ENCODE measurements around the gene DENND1A. TPM values are rescaled to one million over a fixed set of nuclear protein-coding genes. Genes with fewer than 3 reads are reported as not detected.

Gene DENND1A
- polyA plus RNA-seq, 2 of the 4 experiments (the other 2 are of a cell fraction): 15.1 to 21.9 TPM

- ATAC-seq (no peak), DNase-seq (ENCODE audit: low read depth in 1 of 2, low spot score in 1 of 2) (no peak), FAIRE-seq (no peak)
- no peaks in the 10 kb centered on the region for H3K9me3 ChIP-seq
- ChIA-PET POLR2A (no interaction called here), CTCF (no interaction called here)
- H3K4me2 ChIP-seq: no peak overlapping the region
- H3K4me3 ChIP-seq: no peak overlapping the region
- no peaks in the 10 kb centered on the region for H3K4me1 ChIP-seq
- TF ChIP-seq POLR2A (IDR thresholded peaks at IDR 0.05; ENCODE audit: low read length) (no peak), KDM1A (IDR thresholded peaks at IDR 0.05; ENCODE audit: low read depth) (no peak), NR3C1 (IDR thresholded peaks at IDR 0.05) (no peak), ZNF302 (CRISPR knock-in tag; IDR thresholded peaks at IDR 0.05) (no peak)
- 91% methylated on average over 13 of the region's 13 CpGs for WGBS (ENCODE audit: missing lambda C conversion rate)
- no peak overlapping the region for H3K27ac ChIP-seq
Measured at GRCh38 chr9:123421186-123421585, 508.7 kb downstream of the DENND1A start.

DNA sequence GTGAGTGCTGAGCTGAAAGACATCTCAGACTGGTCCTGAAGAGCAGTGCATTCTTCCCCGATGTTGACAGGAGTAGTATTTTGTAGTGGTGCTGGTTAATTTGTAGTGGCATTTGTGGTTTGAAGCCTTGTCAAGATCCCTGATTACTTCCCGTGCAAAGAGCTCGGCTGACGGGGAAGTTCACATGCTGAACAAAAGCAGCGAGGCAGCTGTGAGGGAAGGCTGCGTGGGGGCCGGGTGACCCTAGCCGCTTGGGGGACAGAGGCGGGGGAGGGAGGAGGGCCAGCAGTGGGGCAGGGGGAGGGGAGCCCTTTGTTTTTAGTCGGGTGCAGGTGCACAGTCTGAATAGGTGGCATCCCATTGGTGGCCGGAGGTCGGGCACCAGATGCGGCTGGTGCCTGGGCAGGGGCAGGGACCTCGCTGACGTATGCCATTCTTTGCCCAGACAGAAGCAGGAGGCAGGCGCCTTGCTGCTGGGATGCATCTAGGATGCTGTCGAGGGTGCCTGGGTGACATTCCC lies 509.3 kb downstream of the DENND1A start:
- TF ChIP-seq SMC3 (IDR thresholded peaks at IDR 0.05) (no peak), FOSL2 (IDR thresholded peaks at IDR 0.05) (no peak), FOSL2 (CRISPR knock-in tag; IDR thresholded peaks at IDR 0.05) (no peak), BCL3 (IDR thresholded peaks at IDR 0.05) (no peak), RARB (CRISPR knock-in tag; IDR thresholded peaks at IDR 0.05) (no peak), HOXA7 (CRISPR knock-in tag; IDR thresholded peaks at IDR 0.05) (no peak), SREBF2 (IDR thresholded peaks at IDR 0.05) (no peak)
- TF ChIP-seq, protein P1, sequence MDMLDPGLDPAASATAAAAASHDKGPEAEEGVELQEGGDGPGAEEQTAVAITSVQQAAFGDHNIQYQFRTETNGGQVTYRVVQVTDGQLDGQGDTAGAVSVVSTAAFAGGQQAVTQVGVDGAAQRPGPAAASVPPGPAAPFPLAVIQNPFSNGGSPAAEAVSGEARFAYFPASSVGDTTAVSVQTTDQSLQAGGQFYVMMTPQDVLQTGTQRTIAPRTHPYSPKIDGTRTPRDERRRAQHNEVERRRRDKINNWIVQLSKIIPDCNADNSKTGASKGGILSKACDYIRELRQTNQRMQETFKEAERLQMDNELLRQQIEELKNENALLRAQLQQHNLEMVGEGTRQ (IDR thresholded peaks at IDR 0.05): no peak
- H3K4me1 ChIP-seq: no peaks in the 10 kb centered on the region
- H3K27ac ChIP-seq: no peak overlapping the region
- 89% methylated on average over 16 of the region's 17 CpGs for WGBS (ENCODE audit: missing lambda C conversion rate)
- FAIRE-seq (no peak), ATAC-seq (no peak), DNase-seq (ENCODE audit: low read depth in 1 of 2, low spot score in 1 of 2) (no peak)
- CTCF ChIA-PET: no interaction called here
- no peak overlapping the region for H3K4me2 ChIP-seq
- POLR2A ChIA-PET: no interaction called here
- H3K4me3 ChIP-seq: no peak overlapping the region
- H3K9me3 ChIP-seq: no peaks in the 10 kb centered on the region

DNA sequence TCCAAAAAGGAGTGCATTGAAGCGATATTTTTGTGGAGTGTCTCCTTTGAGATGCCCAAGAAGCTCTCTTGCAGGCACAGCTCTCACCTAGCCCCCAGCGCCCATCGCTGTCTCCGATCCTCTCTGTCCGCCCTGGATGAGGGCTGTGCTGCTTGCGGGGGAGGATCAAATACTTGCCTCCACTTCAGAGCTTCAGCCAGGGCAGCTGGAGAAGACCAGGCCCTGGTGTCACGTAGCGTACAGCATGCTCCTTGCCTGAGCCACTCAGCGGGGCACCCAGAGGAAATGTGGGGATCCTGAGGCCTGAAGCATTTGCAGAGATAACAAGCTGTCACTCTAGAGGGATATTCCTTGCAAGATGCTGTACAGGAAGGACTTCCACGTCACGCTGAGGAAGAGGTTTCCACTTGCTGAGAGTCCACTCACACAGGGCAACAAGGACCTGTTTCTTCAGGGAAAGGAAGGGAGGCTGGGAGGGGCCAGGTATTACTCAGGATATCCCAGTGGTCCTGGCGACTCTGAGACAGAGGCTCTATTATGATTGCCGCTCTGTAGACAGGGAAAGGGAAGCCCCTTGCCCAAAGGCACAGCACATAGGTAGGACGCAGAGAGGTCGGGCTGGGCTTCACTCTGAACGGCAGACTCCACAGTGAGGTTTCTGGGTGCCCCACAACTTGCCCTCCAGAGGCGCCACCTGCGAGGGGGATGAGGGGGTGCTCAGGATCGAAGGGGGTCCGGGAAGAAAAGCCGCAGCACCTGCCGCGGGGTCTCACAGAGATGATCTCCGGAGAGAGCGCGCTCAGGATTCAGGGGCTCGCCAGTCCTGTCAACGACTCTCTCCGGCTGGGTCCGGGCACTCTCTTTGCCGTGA lies 510.0 kb downstream of the DENND1A start:
- ChIA-PET CTCF (no interaction called here), POLR2A (no interaction called here)
- no peak for DNase-seq (ENCODE audit: low read depth in 1 of 2, low spot score in 1 of 2)
- 90% methylated on average over 31 of the region's 31 CpGs for WGBS (ENCODE audit: missing lambda C conversion rate)
- no peaks in the 10 kb centered on the region for H3K4me1 ChIP-seq
- no peaks in the 10 kb centered on the region for H3K9me3 ChIP-seq
- no peak for ATAC-seq
- no peak for FAIRE-seq
- no peak overlapping the region for H3K4me2 ChIP-seq
- TF ChIP-seq POLR2A (IDR thresholded peaks at IDR 0.05; ENCODE audit: low read length) (no peak), HOXA7 (CRISPR knock-in tag; IDR thresholded peaks at IDR 0.05) (no peak), RARB (CRISPR knock-in tag; IDR thresholded peaks at IDR 0.05) (no peak), E2F6 (IDR thresholded peaks at IDR 0.05; ENCODE audit: borderline replicate concordance, low read depth) (no peak), JUNB (IDR thresholded peaks at IDR 0.05) (no peak), ATOH8 (CRISPR knock-in tag; IDR thresholded peaks at IDR 0.05; ENCODE audit: low read depth) (no peak), PBX3 (IDR thresholded peaks at IDR 0.05) (no peak), POLR2AphosphoS2 (conservative IDR thresholded peaks at IDR 0.05; ENCODE audit: low read length) (no peak)
- TF ChIP-seq, protein P2, sequence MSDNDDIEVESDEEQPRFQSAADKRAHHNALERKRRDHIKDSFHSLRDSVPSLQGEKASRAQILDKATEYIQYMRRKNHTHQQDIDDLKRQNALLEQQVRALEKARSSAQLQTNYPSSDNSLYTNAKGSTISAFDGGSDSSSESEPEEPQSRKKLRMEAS (IDR thresholded peaks at IDR 0.05): no peak
- H3K27ac ChIP-seq: no peak overlapping the region
- no peak overlapping the region for H3K4me3 ChIP-seq
